Thymus (tissue), 11 donors: ENCODE measurements around the gene GAB2. TPM values are rescaled to one million over a fixed set of nuclear protein-coding genes. Genes with fewer than 3 reads are reported as not detected.

Experiments used
- DNase-seq, 9 donors: peaks; one replicate each; pipeline ENCODE4 v3.0.0-alpha.2; 2013; ENCODE audit warnings: low spot score in 9 of 9, low read depth in 6 of 9, missing footprints in 1 of 9
- H3K27ac ChIP-seq, 2 donors: one replicate each; pipeline ENCODE4 v1.5.1; 2013; ENCODE audit warnings: control low read depth in 1 of 2, low read depth in 1 of 2, low read length in 1 of 2, mild to moderate bottlenecking in 1 of 2, moderate library complexity in 1 of 2
- H3K27me3 ChIP-seq, 2 donors: one replicate each; pipeline ENCODE4 v1.5.1; 2013; ENCODE audit warnings: low read length in 1 of 2; ENCODE audit not compliant: control insufficient read depth in 2 of 2, insufficient read depth in 1 of 2
- H3K36me3 ChIP-seq, 2 donors: one replicate each; pipeline ENCODE4 v1.5.1; 2013; ENCODE audit warnings: low read length in 1 of 2, mild to moderate bottlenecking in 1 of 2, moderate library complexity in 1 of 2; ENCODE audit not compliant: control insufficient read depth in 2 of 2, insufficient read depth in 2 of 2
- H3K4me1 ChIP-seq, 2 donors: one replicate each; pipeline ENCODE4 v1.5.1; 2013; ENCODE audit warnings: low read length in 2 of 2; ENCODE audit not compliant: control insufficient read depth in 2 of 2, insufficient read depth in 2 of 2
- H3K4me3 ChIP-seq, 2 donors: one replicate each; pipeline ENCODE4 v1.5.1; 2013; ENCODE audit warnings: low read length in 2 of 2, control low read depth in 1 of 2, mild to moderate bottlenecking in 1 of 2
- H3K9me3 ChIP-seq, 2 donors: one replicate each; pipeline ENCODE4 v1.5.1; 2013; ENCODE audit warnings: low read length in 1 of 2, mild to moderate bottlenecking in 1 of 2; ENCODE audit not compliant: control insufficient read depth in 2 of 2, insufficient read depth in 1 of 2
- WGBS: extraction: QIAGEN DNeasy Blood & Tissue Kit; methylation state at CpG from one replicate; pipeline ENCODE4 v1.1.7; 2013; 5-methylcytosine and 5-hydroxymethylcytosine counted together
- polyA plus RNA-seq: library from polyadenylated mRNA; stranded (reverse); fragments of 200-250 nt; gene quantifications from one replicate; pipeline ENCODE4 v1.2.3, GENCODE V29; 2013
- total RNA-seq: library from RNA; stranded (reverse); fragments of 120-200 nt; gene quantifications from one replicate; pipeline ENCODE4 v1.2.4, GENCODE V29; 2013
- donor health status: healthy.

The GAB2 gene
- total and polyA plus RNA-seq, 2 donors: 3.7 to 12.6 TPM

DNA sequence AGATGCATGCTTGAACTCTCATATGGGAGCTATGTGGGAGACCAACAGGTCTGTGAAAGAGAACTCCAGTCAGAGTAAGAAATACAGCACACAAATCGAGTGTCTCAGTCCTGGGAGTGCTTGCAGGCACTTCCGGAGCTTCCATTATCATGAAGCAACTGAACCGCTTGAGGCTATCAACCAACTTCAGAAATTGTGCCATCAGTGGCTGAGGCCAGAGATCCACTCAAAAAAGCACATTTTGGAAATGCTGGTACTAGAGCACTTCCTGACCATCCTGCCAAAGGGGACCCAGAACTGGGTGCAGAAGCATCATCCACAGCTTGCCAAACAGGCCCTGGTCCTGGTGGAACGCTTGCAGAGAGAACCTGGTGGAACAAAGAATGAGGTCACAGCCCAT is 33.4 kb downstream of the GAB2 start:
- H3K27me3 ChIP-seq: no peaks in the 10 kb centered on the region
- no peak overlapping the region for H3K27ac ChIP-seq
- peaks cover 0 to 20% of the 10 kb centered on the region in 2 donors for H3K9me3 ChIP-seq
- peaks cover 0 to 7% of the 10 kb centered on the region in 2 donors for H3K4me1 ChIP-seq
- no peak for DNase-seq
- 96% methylated on average over 4 of the region's 4 CpGs for WGBS
- H3K4me3 ChIP-seq: no peak overlapping the region
- peaks cover 0 to 8% of the 10 kb centered on the region in 2 donors for H3K36me3 ChIP-seq

DNA sequence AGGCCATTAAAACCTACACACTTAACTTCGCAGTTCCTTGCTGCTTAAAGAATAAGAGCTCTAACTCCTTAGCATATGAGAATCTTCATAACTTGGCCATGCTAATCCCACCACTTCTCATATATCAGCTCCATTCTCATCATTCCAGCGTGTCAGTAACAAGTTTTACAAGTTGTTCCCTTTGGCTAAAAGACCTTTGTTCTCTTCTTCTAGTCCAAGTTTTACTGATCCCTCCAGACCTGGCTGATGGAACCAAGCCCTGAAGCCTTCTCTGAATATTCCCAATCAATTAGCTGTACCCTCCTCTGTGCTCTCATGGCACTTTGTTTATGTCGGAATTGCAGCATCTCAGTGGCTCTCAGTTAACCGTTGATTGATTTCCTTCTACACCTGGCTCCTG is 35.8 kb downstream of the GAB2 start:
- peaks cover 1 to 19% of the 10 kb centered on the region in 2 donors for H3K9me3 ChIP-seq
- DNase-seq: no peak
- H3K36me3 ChIP-seq: peaks cover 0 to 8% of the 10 kb centered on the region in 2 donors
- WGBS: 95% methylated on average over 4 of the region's 4 CpGs
- H3K27ac ChIP-seq: no peak overlapping the region
- H3K4me1 ChIP-seq: peaks cover 4 to 16% of the 10 kb centered on the region in 2 donors
- H3K4me3 ChIP-seq: no peak overlapping the region
- H3K27me3 ChIP-seq: no peaks in the 10 kb centered on the region

DNA sequence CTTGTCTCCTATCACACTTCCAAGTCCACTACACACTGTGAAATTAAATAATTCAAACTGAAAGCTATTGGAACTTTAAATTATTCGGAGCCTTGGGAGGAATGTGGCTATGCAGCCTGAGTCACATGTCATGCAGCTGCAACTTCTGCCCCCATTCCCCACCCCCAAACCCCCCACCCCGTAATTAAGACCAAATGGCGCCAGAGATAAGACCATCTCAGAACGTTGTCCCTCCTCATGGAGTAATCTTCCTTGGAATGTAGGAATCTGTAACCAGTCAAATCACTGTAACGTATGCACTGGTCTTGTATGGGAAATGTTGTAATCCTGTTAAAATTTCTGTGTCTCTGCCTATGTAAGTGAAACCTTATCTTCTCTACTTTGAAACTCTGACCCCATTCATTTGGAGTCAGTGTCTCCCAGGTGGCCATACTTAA is 37.0 kb downstream of the GAB2 start:
- Histone ChIP-seq H3K4me3 (no peak overlapping the region), H3K9me3 (peaks cover 1 to 19% of the 10 kb centered on the region in 2 donors)
- no peak for DNase-seq

GRCh38 chr11:78379039-78379670 is 38.5 kb downstream of the GAB2 start:
- Histone ChIP-seq H3K4me3 (no peak overlapping the region), H3K27ac (peak overlapping the region in 1 of 2 donors; percentile 55), H3K4me1 (peaks cover 4 to 16% of the 10 kb centered on the region in 2 donors), H3K27me3 (no peaks in the 10 kb centered on the region), H3K9me3 (peaks cover 1 to 13% of the 10 kb centered on the region in 2 donors), H3K36me3 (peaks cover 0 to 4% of the 10 kb centered on the region in 2 donors)
- DNase-seq: peak in 2 of 9 donors; percentile 31 to 59
- 61% methylated on average over 3 of the region's 3 CpGs for WGBS

More for the DNA sequence above, 37.0 kb downstream of the GAB2 start:
- H3K27ac ChIP-seq: no peak overlapping the region
- WGBS: 95% methylated on average over 5 of the region's 5 CpGs
- peaks cover 4 to 16% of the 10 kb centered on the region in 2 donors for H3K4me1 ChIP-seq
- peaks cover 0 to 8% of the 10 kb centered on the region in 2 donors for H3K36me3 ChIP-seq
- no peaks in the 10 kb centered on the region for H3K27me3 ChIP-seq

GRCh38 chr11:78377625-78378418 is 39.8 kb downstream of the GAB2 start:
- H3K27ac ChIP-seq: no peak overlapping the region
- no peaks in the 10 kb centered on the region for H3K27me3 ChIP-seq
- H3K9me3 ChIP-seq: peaks cover 1 to 6% of the 10 kb centered on the region in 2 donors
- H3K4me3 ChIP-seq: no peak overlapping the region
- peaks cover 4 to 16% of the 10 kb centered on the region in 2 donors for H3K4me1 ChIP-seq
- H3K36me3 ChIP-seq: peaks cover 0 to 3% of the 10 kb centered on the region in 2 donors
- no peak for DNase-seq
- WGBS: 96% methylated on average over 9 of the region's 9 CpGs

DNA sequence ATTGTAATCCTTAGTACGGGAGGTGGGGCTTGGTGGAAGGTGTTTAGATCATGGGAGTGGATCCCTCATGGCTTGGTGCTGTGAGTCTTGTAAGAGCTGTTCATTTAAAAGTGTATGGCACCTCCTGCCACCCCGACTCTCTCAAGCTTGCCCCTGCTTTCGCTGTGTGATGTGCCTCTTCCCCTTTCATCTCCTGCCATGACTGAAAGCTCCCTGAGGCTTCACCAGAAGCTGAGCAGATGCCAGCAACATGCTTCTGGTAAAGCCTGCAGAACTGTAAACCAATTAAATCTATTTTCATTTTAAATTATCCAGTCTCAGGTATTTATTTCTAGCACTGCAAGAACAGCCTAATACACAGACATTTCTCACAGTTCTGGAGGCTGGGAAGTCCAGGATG is 40.8 kb downstream of the GAB2 start:
- no peak for DNase-seq
- Histone ChIP-seq H3K27ac (no peak overlapping the region), H3K4me1 (peaks cover 4 to 16% of the 10 kb centered on the region in 2 donors), H3K36me3 (peaks cover 0 to 3% of the 10 kb centered on the region in 2 donors), H3K27me3 (no peaks in the 10 kb centered on the region), H3K9me3 (peaks cover 1 to 6% of the 10 kb centered on the region in 2 donors), H3K4me3 (no peak overlapping the region)
- 99% methylated on average over 3 of the region's 3 CpGs for WGBS

GRCh38 chr11:78374917-78375316 is 42.7 kb downstream of the GAB2 start:
- Histone ChIP-seq H3K4me1 (peaks cover 4 to 24% of the 10 kb centered on the region in 2 donors), H3K9me3 (peaks cover 1 to 6% of the 10 kb centered on the region in 2 donors), H3K4me3 (no peak overlapping the region), H3K27ac (no peak overlapping the region), H3K27me3 (no peaks in the 10 kb centered on the region), H3K36me3 (peaks cover 0 to 3% of the 10 kb centered on the region in 2 donors)
- WGBS: 99% methylated on average over 3 of the region's 3 CpGs
- no peak for DNase-seq

DNA sequence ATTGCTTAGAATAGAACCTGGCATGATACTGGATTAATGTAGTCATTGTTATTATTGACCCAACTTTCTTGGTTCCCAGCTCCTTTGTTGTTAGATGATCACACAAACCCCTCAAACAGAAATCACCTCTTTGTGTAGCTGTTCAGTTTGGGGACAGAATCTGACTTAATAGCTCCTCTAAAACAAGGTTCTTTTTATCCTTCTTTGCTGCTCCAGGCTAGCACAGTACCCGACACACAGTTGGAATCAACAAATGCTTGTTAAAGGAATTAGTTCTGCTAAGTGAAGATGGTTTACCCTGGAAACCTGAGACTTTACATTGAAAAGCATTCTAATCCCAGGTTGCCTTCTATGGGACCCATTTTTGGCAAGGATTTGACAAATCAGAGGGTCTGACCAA is 43.9 kb downstream of the GAB2 start:
- H3K27me3 ChIP-seq: no peaks in the 10 kb centered on the region

More for the DNA sequence above, 43.9 kb downstream of the GAB2 start:
- DNase-seq: no peak
- Histone ChIP-seq H3K36me3 (peaks cover 0 to 3% of the 10 kb centered on the region in 2 donors), H3K4me3 (no peak overlapping the region), H3K9me3 (peaks cover 1 to 6% of the 10 kb centered on the region in 2 donors), H3K27ac (no peak overlapping the region), H3K4me1 (peaks cover 3 to 14% of the 10 kb centered on the region in 2 donors)
- WGBS: 93% methylated on average over 1 of the region's 1 CpG
